NCI-H748 treated with DMSO at 0.1 percent for 48 hours (cell line): ENCODE measurements around the gene AHDC1.
A peak's percentile ranks its signal among the peaks of the same experiment; 100 is the strongest.

Experiments used
- DNase-seq: peaks from one replicate; lab custom pipeline; 2025; lab: John Stamatoyannopoulos, UW

Gene AHDC1

DNA sequence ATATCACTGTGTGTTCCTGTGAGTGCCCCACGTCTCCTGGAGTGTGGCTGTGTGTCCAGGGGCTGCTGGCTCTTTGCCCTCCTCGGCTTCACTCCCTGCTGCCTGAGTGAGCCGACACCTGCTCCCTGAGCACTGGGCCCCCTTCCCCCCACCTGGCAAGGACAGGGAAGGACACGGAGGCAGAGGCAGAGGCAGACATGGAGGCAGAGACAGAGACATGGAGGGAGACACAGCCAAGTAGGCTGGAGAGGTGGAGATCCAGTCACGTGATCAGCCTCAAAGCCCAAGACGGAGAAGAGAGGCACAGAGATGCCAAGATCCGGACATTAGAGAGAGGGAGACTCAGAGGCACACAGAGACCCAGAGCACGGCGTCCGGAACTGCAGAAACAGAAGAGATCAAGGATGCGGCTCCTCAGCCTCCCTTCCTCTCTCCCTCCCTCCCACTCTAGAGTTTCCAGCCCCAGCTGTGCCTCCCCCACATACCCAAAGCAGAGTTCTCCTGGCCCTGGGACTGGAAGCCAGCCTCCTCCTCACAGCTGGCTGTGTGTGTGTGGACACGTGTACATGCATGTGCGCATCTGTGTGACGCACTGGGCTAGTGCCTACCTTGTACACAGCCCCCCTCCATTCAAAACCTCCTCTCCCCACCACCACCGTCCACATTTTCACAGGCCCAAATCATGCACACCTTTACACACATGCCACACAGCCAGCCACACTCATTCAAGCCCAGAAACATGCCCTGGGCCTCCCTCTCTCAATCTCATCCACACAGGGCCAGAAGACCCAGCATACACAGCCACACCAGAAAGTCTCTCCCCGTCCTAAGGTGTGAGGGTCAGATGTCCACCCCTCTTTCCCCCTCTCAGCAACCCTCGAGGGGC lies 74.9 kb downstream of the AHDC1 start:
- no peak for DNase-seq

DNA sequence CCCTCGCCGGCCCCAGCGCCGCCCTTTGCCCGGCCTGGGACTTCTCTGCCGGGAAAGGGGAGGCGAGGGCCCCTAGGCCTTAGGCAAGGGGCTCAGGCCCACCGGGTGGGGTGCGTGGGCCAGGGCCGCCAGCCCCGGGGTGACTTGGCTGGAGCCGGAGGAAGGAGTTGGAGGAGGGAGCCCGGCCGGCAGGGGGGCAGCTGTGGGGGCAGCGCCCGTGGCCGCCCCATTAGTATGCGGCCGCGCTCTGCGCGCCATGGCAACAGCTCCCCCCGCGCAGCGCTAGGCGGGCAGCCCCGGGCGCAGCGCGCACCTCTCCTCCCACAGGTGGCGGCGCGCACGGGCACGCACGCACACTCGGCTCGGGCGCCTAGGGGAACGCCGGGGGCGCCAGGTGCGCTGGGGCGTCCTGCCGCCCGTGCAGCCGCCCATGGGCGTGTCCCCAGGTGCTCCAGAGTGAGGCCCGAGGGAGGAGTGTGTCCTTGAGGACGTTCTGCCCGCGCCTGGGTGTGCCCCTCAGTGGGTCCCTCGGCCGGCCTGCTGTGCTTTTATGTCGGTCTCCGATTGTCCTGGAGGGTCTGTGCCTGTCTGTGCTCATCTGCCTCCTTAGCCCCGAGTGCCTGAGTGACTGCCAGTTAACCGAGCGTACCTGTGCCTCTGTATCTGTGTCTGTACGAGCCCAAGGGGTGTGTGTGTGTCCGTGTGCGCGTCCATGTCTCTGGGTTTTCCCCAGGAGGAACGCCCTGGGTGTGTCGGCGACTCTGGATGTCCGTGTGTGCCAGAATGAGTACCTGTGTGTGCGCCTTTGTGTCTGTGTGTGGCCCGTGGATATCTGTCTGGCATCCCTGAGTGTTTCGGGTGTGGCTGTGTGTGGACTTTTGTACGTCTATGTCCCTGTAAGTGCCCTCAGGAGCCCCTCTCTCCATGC lies 75.8 kb downstream of the AHDC1 start:
- DNase-seq, result peak; percentile 82

- peak; percentile 77 for DNase-seq
Observed at GRCh38 chr1:27527223-27527889, 76.6 kb downstream of the AHDC1 start.

DNA sequence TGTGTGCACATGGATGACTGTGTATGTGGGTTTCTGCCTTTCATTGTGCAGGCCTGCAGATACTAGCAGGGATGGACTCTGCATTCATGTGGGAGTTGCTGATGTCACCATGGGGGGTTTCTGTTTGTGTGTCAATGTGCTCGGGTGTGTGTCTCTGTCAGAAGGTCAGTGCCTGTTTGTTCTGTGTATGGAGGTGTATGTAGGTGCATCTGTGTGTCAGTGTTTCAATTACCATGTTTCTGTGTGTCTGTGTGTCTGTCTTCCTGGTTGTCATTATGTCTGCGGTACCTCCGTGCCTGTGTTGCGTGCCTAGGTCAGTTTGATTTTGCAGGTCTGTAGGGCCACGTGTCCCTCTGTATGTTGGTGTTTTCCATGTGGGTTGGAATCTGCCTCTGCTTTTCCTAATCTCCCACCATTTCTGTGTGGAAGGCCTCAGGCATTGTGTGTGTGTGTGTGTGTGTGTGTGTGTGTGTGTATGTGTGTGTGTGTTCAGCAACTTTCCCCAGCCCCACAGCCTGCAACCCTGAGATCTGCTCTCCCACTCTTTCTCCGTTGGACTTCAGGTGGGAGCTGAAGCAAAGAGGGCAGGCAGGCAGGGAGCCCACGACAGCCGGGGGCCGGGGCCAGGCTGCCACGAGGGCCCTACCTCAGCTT lies 77.2 kb downstream of the AHDC1 start:
- DNase-seq, result peak; percentile 22

DNA sequence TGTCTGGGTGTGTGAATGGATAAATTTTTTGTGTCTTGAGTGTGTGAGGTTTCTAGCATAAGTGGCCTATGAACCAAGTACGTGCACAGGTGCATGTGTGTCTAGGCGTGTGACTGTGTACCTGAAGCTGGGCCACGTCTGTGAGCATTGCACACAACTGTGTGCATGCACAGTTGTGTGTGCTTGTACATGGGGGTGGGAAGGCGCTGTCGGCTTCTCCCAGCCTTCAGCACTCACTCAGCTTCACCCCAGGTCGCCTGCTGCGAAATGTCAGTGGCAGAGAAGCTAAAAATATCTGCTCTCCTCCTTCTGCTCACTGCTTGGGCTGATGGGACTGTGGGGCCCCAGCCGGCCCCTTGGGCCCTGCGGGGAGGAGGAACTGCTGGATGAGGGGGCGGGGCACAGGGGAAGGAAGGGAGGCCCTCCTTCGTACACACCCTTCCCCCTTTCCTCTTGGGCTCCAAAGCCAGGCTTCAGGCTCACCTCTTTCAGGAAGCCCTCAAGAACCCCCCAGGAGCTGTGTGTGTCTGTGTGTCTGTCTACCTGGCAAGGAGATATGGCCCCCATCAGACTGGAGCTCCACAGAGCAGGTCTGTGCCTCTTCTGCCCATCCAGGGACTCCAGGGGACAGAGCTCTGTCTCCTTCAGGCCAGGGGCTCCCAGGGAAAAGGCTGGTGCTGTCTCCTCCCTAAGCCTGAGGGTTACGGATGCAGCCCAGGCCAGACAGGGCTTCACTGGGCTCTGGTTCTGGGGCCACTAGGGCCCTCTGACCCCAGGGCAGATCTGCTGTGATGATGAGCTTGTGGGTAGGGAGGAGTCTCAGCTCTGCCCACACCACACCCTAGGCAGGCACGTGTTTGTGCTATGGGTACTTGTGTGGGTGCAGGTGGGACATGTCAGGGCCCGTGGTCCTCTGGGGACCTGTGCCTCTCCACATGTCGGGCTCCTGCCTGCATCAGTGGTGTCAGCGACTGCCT lies 78.4 kb downstream of the AHDC1 start:
- peak; percentile 6 for DNase-seq

GRCh38 chr1:27523337-27524020 lies 80.5 kb downstream of the AHDC1 start:
- DNase-seq, result no peak

DNA sequence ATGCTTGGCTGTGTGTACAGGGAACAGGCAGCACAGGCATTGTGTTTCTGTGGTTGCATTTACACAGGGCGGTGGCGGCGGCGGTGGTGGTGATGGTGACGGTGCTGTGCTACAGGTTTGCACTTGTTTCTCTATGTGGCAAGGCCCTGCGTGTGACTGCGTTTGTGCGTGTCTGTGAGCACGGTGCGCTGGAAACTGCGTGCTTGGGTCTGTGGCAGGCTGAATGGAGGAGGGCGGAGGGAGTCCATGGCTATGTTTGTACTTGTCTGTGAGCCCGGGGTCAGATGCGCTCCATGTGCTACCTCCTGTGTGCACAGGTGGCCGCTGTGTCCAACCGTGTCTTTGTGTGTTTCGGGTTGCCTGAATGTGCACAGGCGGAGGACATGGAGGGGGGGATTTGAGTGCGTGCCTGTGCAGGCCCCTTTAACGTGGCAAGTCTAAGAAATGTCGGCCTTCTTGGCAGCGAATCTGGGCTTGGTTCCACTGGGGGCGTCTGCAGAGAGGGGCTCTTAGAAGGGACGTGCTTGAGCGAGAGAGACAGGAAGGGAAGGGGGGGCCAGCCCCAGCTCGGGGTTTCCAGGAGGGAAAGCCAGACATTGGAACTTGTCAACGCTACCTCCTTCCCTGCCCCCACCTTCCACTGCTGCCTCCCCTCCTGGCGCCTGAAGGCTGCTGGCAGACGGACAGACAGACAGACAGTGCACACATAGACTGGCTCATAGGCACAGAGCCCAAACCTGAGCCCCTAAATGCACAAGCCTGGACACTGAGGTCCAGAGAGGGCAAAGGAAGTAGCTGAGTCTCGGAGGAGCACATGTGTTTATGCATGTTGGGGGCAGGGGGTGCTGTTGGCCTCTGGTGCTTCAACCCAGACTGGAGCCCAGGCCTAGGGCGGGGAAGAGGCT lies 81.3 kb downstream of the AHDC1 start:
- peak; percentile 51 for DNase-seq

DNA sequence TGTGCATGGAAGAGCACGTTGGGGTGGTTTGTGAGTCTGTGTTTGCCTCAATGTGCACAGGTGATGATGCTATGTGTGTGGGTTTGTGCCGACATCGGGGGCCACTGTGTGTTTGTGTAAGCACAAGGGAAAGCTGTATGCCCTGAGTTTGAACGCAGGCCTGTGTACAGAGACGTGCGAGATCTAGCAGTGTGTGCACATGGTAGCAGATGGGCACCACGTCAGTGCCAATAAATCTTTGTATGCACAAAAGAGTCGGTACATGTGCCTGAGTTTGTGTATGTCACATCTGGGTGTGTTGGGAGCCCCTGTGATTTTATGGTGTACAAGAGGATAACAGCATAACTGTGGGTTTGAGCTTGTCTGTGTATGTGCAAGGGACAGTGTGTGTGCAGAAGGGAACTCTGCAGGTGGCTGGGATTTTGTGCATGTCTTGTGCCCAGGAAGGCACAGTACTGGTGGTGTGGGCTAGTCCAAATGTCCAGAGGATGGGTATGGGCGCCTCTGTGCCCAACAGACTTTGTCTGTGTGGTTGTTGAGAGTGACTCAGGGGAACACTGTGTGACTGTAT lies 82.0 kb downstream of the AHDC1 start:
- DNase-seq, result no peak

GRCh38 chr1:27521336-27521831 lies 82.6 kb downstream of the AHDC1 start:
- DNase-seq, result no peak

DNA sequence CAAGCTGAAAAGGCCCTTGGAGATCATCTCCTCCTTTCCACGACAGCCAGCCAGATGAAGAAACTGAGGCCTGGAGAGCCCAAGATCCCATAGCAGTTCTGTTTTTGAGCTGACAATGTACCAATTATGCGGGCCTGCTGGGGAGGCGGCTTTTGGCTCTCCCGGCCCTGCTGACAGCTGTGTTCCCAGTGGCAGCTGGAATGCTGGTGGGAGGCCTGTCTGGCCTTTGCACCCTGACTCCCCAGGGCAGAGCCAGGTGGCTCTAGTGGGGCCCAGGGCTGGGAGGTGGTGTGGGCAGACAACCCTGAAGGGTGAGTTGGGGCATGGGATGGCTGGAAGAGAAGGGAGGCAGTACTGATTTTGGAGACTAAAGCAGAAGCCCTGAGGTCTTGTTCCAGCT lies 83.3 kb downstream of the AHDC1 start:
- no peak for DNase-seq

GRCh38 chr1:27519331-27520258 lies 84.3 kb downstream of the AHDC1 start:
- DNase-seq, result peak; percentile 50

GRCh38 chr1:27518808-27519207 lies 85.1 kb downstream of the AHDC1 start:
- DNase-seq, result no peak

DNA sequence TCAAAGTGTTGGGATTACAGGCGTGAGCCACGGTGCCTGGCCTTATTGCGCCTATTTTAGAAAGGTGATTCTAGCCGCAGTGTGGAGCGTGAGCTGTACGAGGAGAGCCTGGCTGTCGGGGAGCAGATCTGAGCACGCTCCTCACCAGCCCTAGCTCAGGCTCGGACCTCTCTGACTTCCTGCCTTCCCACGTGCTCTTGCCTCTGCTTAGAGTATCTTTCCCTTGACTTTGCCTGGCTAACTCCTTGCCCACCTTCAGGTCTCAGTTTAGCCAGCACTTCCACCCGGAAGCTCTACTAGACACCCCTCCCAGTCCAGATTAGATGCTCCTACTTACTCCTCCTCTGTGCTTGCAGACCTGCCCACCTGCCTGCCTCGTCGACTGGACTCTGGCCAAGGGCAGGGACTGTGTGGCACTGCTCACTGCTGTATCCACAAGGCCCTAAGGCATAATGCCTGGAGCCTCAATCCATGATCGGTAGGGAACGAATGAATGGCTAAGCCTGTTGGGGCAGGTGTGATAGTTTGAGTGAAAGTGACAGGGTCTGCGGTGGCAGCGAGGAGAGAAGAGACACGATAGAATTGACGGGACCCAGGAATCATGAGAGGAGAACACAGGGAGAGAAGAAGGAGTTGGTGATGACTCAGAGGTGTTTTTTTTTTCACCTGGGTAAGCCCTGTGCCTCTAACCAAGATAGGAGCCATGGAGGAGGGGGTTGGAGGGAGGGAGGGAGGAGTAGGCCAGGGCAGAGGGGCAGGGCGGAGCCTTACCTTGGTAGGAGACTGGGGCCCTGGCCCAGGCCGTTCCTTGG lies 85.8 kb downstream of the AHDC1 start:
- DNase-seq, result no peak

- DNase-seq, result no peak
Observed at GRCh38 chr1:27517301-27517700, 86.6 kb downstream of the AHDC1 start.

- no peak for DNase-seq
Observed at GRCh38 chr1:27515626-27516025, 88.3 kb downstream of the AHDC1 start.

- no peak for DNase-seq
Observed at GRCh38 chr1:27513958-27514357, 90.0 kb downstream of the AHDC1 start.
